Hematopoietic multipotent progenitor cell (in vitro differentiated cells): Measurements from ENCODE around the gene CRY2. TPM values are rescaled to one million over a fixed set of nuclear protein-coding genes. Genes with fewer than 3 reads are reported as not detected.
"Not testable (repeated sequence)": the region's sequence is repeated elsewhere in the genome, so short reads cannot be mapped to it uniquely, and the experiment has no call there.

Experiments used
- DNase-seq, 3 donors: peaks; one replicate each; pipeline ENCODE4 v3.0.0-alpha.2; 2011 to 2015; ENCODE audit warnings: low read depth in 2 of 3, low spot score in 2 of 3
- total RNA-seq: library from RNA; depleted of rRNA; stranded (reverse); fragments of >200 nt; gene quantifications from one replicate; pipeline ENCODE4 v1.2.3, GENCODE V29; 2012

The CRY2 gene
- total RNA-seq, 1 donor = 32.3 TPM

- DNase-seq = no peak
Observed at GRCh38 chr11:45811109-45811435, 36.2 kb upstream of the CRY2 start.

- DNase-seq = no peak
Observed at GRCh38 chr11:45811571-45812290, 35.5 kb upstream of the CRY2 start.

- no peak for DNase-seq
Observed at GRCh38 chr11:45812581-45813548, 34.4 kb upstream of the CRY2 start.

- no peak for DNase-seq
Observed at GRCh38 chr11:45815747-45816146, 31.5 kb upstream of the CRY2 start.

- no peak for DNase-seq
Observed at GRCh38 chr11:45816614-45817013, 30.7 kb upstream of the CRY2 start.

- no peak for DNase-seq
Observed at GRCh38 chr11:45817191-45817590, 30.1 kb upstream of the CRY2 start.

GRCh38 chr11:45818961-45819605 lies 28.2 kb upstream of the CRY2 start:
- DNase-seq = no peak

- DNase-seq = no peak
Observed at GRCh38 chr11:45820211-45820857, 26.9 kb upstream of the CRY2 start.

GRCh38 chr11:45826492-45826891 lies 20.8 kb upstream of the CRY2 start:
- not testable (repeated sequence) for DNase-seq

- DNase-seq = no peak
Observed at GRCh38 chr11:45827123-45827522, 20.2 kb upstream of the CRY2 start.

- no peak for DNase-seq
Observed at GRCh38 chr11:45828996-45829395, 18.3 kb upstream of the CRY2 start.

- no peak for DNase-seq
Observed at GRCh38 chr11:45830596-45830995, 16.7 kb upstream of the CRY2 start.

- DNase-seq = no peak
Observed at GRCh38 chr11:45832811-45833441, 14.3 kb upstream of the CRY2 start.

GRCh38 chr11:45833761-45834160 lies 13.5 kb upstream of the CRY2 start:
- DNase-seq = no peak

- no peak for DNase-seq
Observed at GRCh38 chr11:45834298-45834756, 12.9 kb upstream of the CRY2 start.

- no peak for DNase-seq
Observed at GRCh38 chr11:45839204-45839603, 8.1 kb upstream of the CRY2 start.

GRCh38 chr11:45840251-45840650 lies 7.0 kb upstream of the CRY2 start:
- DNase-seq = not testable (repeated sequence)

GRCh38 chr11:45843158-45843924 lies 3.9 kb upstream of the CRY2 start:
- DNase-seq = peak; percentile 85 to 95 (median 91)

- DNase-seq = no peak
Observed at GRCh38 chr11:45844822-45845578, 2.3 kb upstream of the CRY2 start.
